Kidney (tissue), 14 donors: Measurements from ENCODE around the gene ADIPOR2. TPM values are rescaled to one million over a fixed set of nuclear protein-coding genes. Genes with fewer than 3 reads are reported as not detected.

ENCODE experiments used
- DNase-seq, 5 donors: peaks; one replicate each; pipeline ENCODE4 v3.0.0-alpha.2; 2013 to 2020
- FAIRE-seq: peaks from 2 replicates; lab custom pipeline; 2012; peaks lifted over from hg19 to GRCh38; lab: Jason Lieb, UNC
- H3K27ac ChIP-seq, 2 donors: one replicate each; pipeline ENCODE4 v1.7.0; 2013; ENCODE audit warnings: low read depth in 2 of 2, low read length in 2 of 2, inconsistent platforms in 1 of 2
- H3K27me3 ChIP-seq: one replicate; pipeline ENCODE4 v1.7.1; 2013; ENCODE audit warnings: low read length, inconsistent platforms; ENCODE audit not compliant: control insufficient read depth, insufficient read depth
- H3K36me3 ChIP-seq, 3 donors: one replicate each; pipeline versions ENCODE4 v1.7.0 to v1.7.1; 2013; ENCODE audit warnings: low read length in 3 of 3, control low read depth in 1 of 3, inconsistent platforms in 1 of 3; ENCODE audit not compliant: insufficient read depth in 3 of 3, control insufficient read depth in 2 of 3
- H3K4me1 ChIP-seq, 3 donors: one replicate each; pipeline versions ENCODE4 v1.7.0 to v1.7.1; 2013; ENCODE audit warnings: low read length in 3 of 3, inconsistent platforms in 1 of 3, low read depth in 1 of 3; ENCODE audit not compliant: control insufficient read depth in 2 of 3, insufficient read depth in 2 of 3
- H3K4me3 ChIP-seq, 3 donors: one replicate each; pipeline versions ENCODE4 v1.7.0 to v1.8.1; 2013; ENCODE audit warnings: low read length in 3 of 3, control low read depth in 1 of 3, inconsistent platforms in 1 of 3
- H3K9ac ChIP-seq, 3 donors: one replicate each; pipeline versions ENCODE4 v1.7.0 to v1.7.1; 2013; ENCODE audit warnings: low read length in 3 of 3, control low read depth in 1 of 3, inconsistent platforms in 1 of 3
- H3K9me3 ChIP-seq, 3 donors: one replicate each; pipeline versions ENCODE4 v1.7.0 to v1.7.1; 2013; ENCODE audit warnings: low read length in 3 of 3, control low read depth in 1 of 3, inconsistent platforms in 1 of 3; ENCODE audit not compliant: control insufficient read depth in 2 of 3, insufficient read depth in 1 of 3
- CTCF ChIP-seq: IDR thresholded peaks from 3 replicates; pipeline ENCODE4 v1.5.1; 2012; ENCODE audit warnings: mild to moderate bottlenecking, moderate library complexity, borderline replicate concordance; ENCODE audit not compliant: insufficient read depth; ENCODE audit errors: extremely low read depth
- intact Hi-C: fragments of 100-400 bp; cut with DNase I; formaldehyde crosslinking; loops from one replicate; pipeline ENCODE4 v1.11.1; 2022
- polyA plus RNA-seq: library from polyadenylated mRNA; stranded (reverse); fragments of 350-450 nt; fragmentation: Illumina TruSeq; extraction: RNeasy Lipid Tissue Mini Kit (QIAGEN cat#74804); gene quantifications from one replicate; pipeline ENCODE4 v1.2.3, GENCODE V29; 2014; ENCODE audit warnings: low read depth, low replicate concordance; ENCODE audit not compliant: insufficient read depth
- total RNA-seq: library from RNA; stranded (reverse); fragmentation: NEBNext Ultra II Directional; extraction: Animal tissue kit (Norgen Biotek cat#: 25700); gene quantifications from one replicate; pipeline ENCODE4 v1.2.1, GENCODE V29; 2021
- donor health status: control.
- donor health status: control.
- donor health status: control.
- donor health status: control.
- donor health status: control.
- donor health status: DM: yes; HTN: yes; CAD: no.
- donor health status: Normal renal cell carcinoma (clear cell type).

Gene ADIPOR2
- total and polyA plus RNA-seq, 2 donors from 2014 or later: 26.7 to 50.0 TPM

- no peak overlapping the region for H3K9ac ChIP-seq
- peaks cover 0 to 3% (median 0%) of the 10 kb centered on the region in 3 donors for H3K4me1 ChIP-seq
- no peak overlapping the region for H3K27ac ChIP-seq
- DNase-seq (peak; percentile 66 to 75 (median 72)), FAIRE-seq (no peak)
- no peaks in the 10 kb centered on the region for H3K36me3 ChIP-seq
- H3K4me3 ChIP-seq: no peak overlapping the region
- no peaks in the 10 kb centered on the region for H3K9me3 ChIP-seq
- intact Hi-C loops: no loop called here
- no peaks in the 10 kb centered on the region for H3K27me3 ChIP-seq
- no peak for TF ChIP-seq CTCF
These were observed 136.2 kb downstream of the ADIPOR2 start for GRCh38 chr12:1826867-1827705.

- no peaks in the 10 kb centered on the region for H3K27me3 ChIP-seq
- H3K4me3 ChIP-seq: no peak overlapping the region
- H3K4me1 ChIP-seq: peaks cover 0 to 3% (median 0%) of the 10 kb centered on the region in 3 donors
- H3K27ac ChIP-seq: no peak overlapping the region
- DNase-seq (peak in 2 of 5 donors; percentile 33 to 67), FAIRE-seq (no peak)
- TF ChIP-seq CTCF: no peak
- no peaks in the 10 kb centered on the region for H3K36me3 ChIP-seq
- intact Hi-C loops: no loop called here
- H3K9me3 ChIP-seq: no peaks in the 10 kb centered on the region
- H3K9ac ChIP-seq: no peak overlapping the region
These were observed 137.2 kb downstream of the ADIPOR2 start for GRCh38 chr12:1827826-1828805.

- no peaks in the 10 kb centered on the region for H3K27me3 ChIP-seq
- no peak overlapping the region for H3K27ac ChIP-seq
- H3K9ac ChIP-seq: no peak overlapping the region
- peaks cover 0 to 3% (median 0%) of the 10 kb centered on the region in 3 donors for H3K4me1 ChIP-seq
- no peaks in the 10 kb centered on the region for H3K9me3 ChIP-seq
- FAIRE-seq (no peak), DNase-seq (peak in 4 of 5 donors; percentile 38 to 53 (median 46))
- intact Hi-C loops: no loop called here
- H3K36me3 ChIP-seq: no peaks in the 10 kb centered on the region
- no peak for TF ChIP-seq CTCF
- H3K4me3 ChIP-seq: no peak overlapping the region
These were observed 138.0 kb downstream of the ADIPOR2 start for GRCh38 chr12:1828856-1829255.
